IMR-90 (cell line): Measurements from ENCODE around the gene KAZN. TPM values are rescaled to one million over a fixed set of nuclear protein-coding genes. Genes with fewer than 3 reads are reported as not detected.

Source experiments
- ATAC-seq: fragments of 200-7000 bp; cut with Tn5 transposase; 2 replicates; pipeline ENCODE4 v1.9.1; 2020; ENCODE audit warnings: low read depth, mild to moderate bottlenecking, moderate library complexity
- BruUV-seq: library from RNA; stranded (reverse); fragments of 400-500 nt; replicated peaks from 2 replicates; lab custom pipeline; 2021; lab: Mats Ljungman, UMichigan
- CTCF ChIA-PET: fragments of 300-600 bp; formaldehyde crosslinking; extraction: SDS; loops from one replicate; lab custom pipeline; 2021; ENCODE audit warnings: antibody characterized with exemption; lab: Yijun Ruan, JAX
- POLR2A ChIA-PET: fragments of 300-600 bp; sonication (Branson Sonifier 250); formaldehyde crosslinking; loops from one replicate; lab custom pipeline; 2022; ENCODE audit warnings: antibody characterized with exemption; ENCODE audit not compliant: unreplicated experiment; lab: Charles Lee
- DNase-seq: peaks from one replicate; pipeline ENCODE4 v3.0.0; 2013
- H2AFZ ChIP-seq: replicated peaks from 2 replicates; pipeline ENCODE3; 2013; ENCODE audit warnings: low read length, mild to moderate bottlenecking; ENCODE audit not compliant: poor library complexity
- H2AK5ac ChIP-seq: 2 replicates; pipeline ENCODE4 v1.6.1; 2013; ENCODE audit warnings: low read depth, low read length, inconsistent platforms
- H2AK9ac ChIP-seq: replicated peaks from 2 replicates; pipeline ENCODE3; 2013; ENCODE audit warnings: mild to moderate bottlenecking, low read depth, low read length, moderate library complexity; ENCODE audit not compliant: poor library complexity
- H2BK120ac ChIP-seq: 2 replicates; pipeline ENCODE4 v1.6.1; 2013; ENCODE audit warnings: low read depth, low read length, inconsistent platforms
- H2BK15ac ChIP-seq: 3 replicates; pipeline ENCODE4 v1.6.1; 2013; ENCODE audit warnings: low read depth, low read length, inconsistent platforms
- H2BK20ac ChIP-seq: 2 replicates; pipeline ENCODE4 v1.6.1; 2013; ENCODE audit warnings: low read depth, mild to moderate bottlenecking, inconsistent platforms, low read length, moderate library complexity
- H2BK5ac ChIP-seq: 2 replicates; pipeline ENCODE4 v1.6.1; 2013; ENCODE audit warnings: mild to moderate bottlenecking, low read depth, low read length, inconsistent platforms; ENCODE audit not compliant: poor library complexity, severe bottlenecking
- H3K14ac ChIP-seq: replicated peaks from 2 replicates; pipeline ENCODE4 v1.6.1; 2013; ENCODE audit warnings: low read depth, low read length, inconsistent platforms
- H3K18ac ChIP-seq: 2 replicates; pipeline ENCODE4 v1.6.1; 2013; ENCODE audit warnings: low read depth, low read length, control low read depth
- H3K23ac ChIP-seq: 2 replicates; pipeline ENCODE4 v1.6.1; 2013; ENCODE audit warnings: low read depth, low read length, inconsistent platforms
- H3K27ac ChIP-seq: 2 replicates; pipeline ENCODE4 v1.5.1; 2013; ENCODE audit warnings: mild to moderate bottlenecking, control low read depth, low read length; ENCODE audit not compliant: insufficient read depth
- H3K27me3 ChIP-seq: 2 replicates; pipeline ENCODE4 v1.6.1; 2013; ENCODE audit warnings: low read length; ENCODE audit not compliant: control insufficient read depth, insufficient read depth
- H3K36me3 ChIP-seq: 2 replicates; pipeline ENCODE4 v1.6.1; 2013; ENCODE audit warnings: low read length, mixed read lengths; ENCODE audit not compliant: control insufficient read depth, insufficient read depth
- H3K4ac ChIP-seq: 2 replicates; pipeline ENCODE4 v1.6.1; 2013; ENCODE audit warnings: low read depth, low read length, inconsistent platforms
- H3K4me1 ChIP-seq: 2 replicates; pipeline ENCODE4 v1.6.1; 2013; ENCODE audit warnings: low read length, mixed read lengths; ENCODE audit not compliant: control insufficient read depth, insufficient read depth
- H3K4me2 ChIP-seq: 2 replicates; pipeline ENCODE4 v1.6.1; 2013; ENCODE audit warnings: low read depth, mild to moderate bottlenecking, control low read depth, low read length, moderate library complexity
- H3K4me3 ChIP-seq: 2 replicates; pipeline ENCODE4 v1.5.1; 2013; ENCODE audit warnings: low read depth, mild to moderate bottlenecking, control low read depth, low read length, moderate library complexity; ENCODE audit not compliant: insufficient read depth
- H3K56ac ChIP-seq: 2 replicates; pipeline ENCODE4 v1.6.1; 2013; ENCODE audit warnings: low read length, inconsistent platforms; ENCODE audit not compliant: insufficient read depth; ENCODE audit errors: extremely low read depth
- H3K79me1 ChIP-seq, 2 experiments: 2 replicates each; pipeline ENCODE4 v1.6.1; 2013; ENCODE audit warnings: low read length in 2 of 2, inconsistent platforms in 1 of 2, low read depth in 1 of 2
- H3K9ac ChIP-seq: 2 replicates; pipeline ENCODE4 v1.6.1; 2013; ENCODE audit warnings: low read depth, low read length, control low read depth
- H3K9me1 ChIP-seq: 2 replicates; pipeline ENCODE4 v1.6.1; 2013; ENCODE audit warnings: low read length, inconsistent platforms; ENCODE audit not compliant: insufficient read depth
- H3K9me3 ChIP-seq: 2 replicates; pipeline ENCODE4 v1.6.1; 2013; ENCODE audit warnings: low read length; ENCODE audit not compliant: control insufficient read depth, insufficient read depth
- H4K20me1 ChIP-seq: 2 replicates; pipeline ENCODE4 v1.6.1; 2013; ENCODE audit warnings: low read length, inconsistent platforms; ENCODE audit not compliant: insufficient read depth
- H4K5ac ChIP-seq: 2 replicates; pipeline ENCODE4 v1.6.1; 2013; ENCODE audit warnings: mild to moderate bottlenecking, low read depth, low read length, control low read depth
- H4K8ac ChIP-seq, 2 experiments: 2 replicates each; pipeline ENCODE4 v1.6.1; 2013; ENCODE audit warnings: low read depth in 2 of 2, low read length in 2 of 2, control low read depth in 1 of 2, inconsistent platforms in 1 of 2
- H4K91ac ChIP-seq: 2 replicates; pipeline ENCODE4 v1.6.1; 2013; ENCODE audit warnings: low read depth, low read length, inconsistent platforms; ENCODE audit not compliant: insufficient read depth
- BHLHE40 ChIP-seq: fragments of 150-350 bp; IDR thresholded peaks from 2 replicates; pipeline ENCODE4 v1.6.1; 2016; ENCODE audit warnings: mild to moderate bottlenecking, low read depth, low read length
- CTCF ChIP-seq: conservative IDR thresholded peaks from 2 replicates; pipeline ENCODE4 v1.5.1; 2012; ENCODE audit warnings: mild to moderate bottlenecking, low read depth, low read length, improper control_type of control experiment
- ELK1 ChIP-seq: fragments of 150-350 bp; IDR thresholded peaks from 2 replicates; pipeline ENCODE4 v1.6.1; 2016; ENCODE audit warnings: low read depth, mild to moderate bottlenecking, low read length, moderate library complexity, borderline replicate concordance
- FOS ChIP-seq: fragments of 150-350 bp; IDR thresholded peaks from 2 replicates; pipeline ENCODE4 v1.6.1; 2016; ENCODE audit warnings: low read depth, low read length
- MAFK ChIP-seq: IDR thresholded peaks from 2 replicates; pipeline ENCODE4 v1.6.1; 2012; ENCODE audit warnings: low read depth, low read length, improper control_type of control experiment
- MAZ ChIP-seq: IDR thresholded peaks from 2 replicates; pipeline ENCODE4 v1.6.1; 2012; ENCODE audit warnings: low read depth, mild to moderate bottlenecking, low read length, improper control_type of control experiment, moderate library complexity, borderline replicate concordance
- MXI1 ChIP-seq: IDR thresholded peaks from 2 replicates; pipeline ENCODE4 v1.6.1; 2012; ENCODE audit warnings: low read depth, mild to moderate bottlenecking, low read length, moderate library complexity, borderline replicate concordance
- POLR2A ChIP-seq: IDR thresholded peaks from 2 replicates; pipeline ENCODE4 v1.6.1; 2012; ENCODE audit warnings: mild to moderate bottlenecking, low read depth, low read length
- RAD21 ChIP-seq: IDR thresholded peaks from 2 replicates; pipeline ENCODE4 v1.6.1; 2012; ENCODE audit warnings: low read length, improper control_type of control experiment
- RCOR1 ChIP-seq: IDR thresholded peaks from 2 replicates; pipeline ENCODE4 v1.6.1; 2012; ENCODE audit warnings: mild to moderate bottlenecking, low read length, improper control_type of control experiment; ENCODE audit not compliant: insufficient replicate concordance
- SMC3 ChIP-seq: fragments of 150-350 bp; IDR thresholded peaks from 2 replicates; pipeline ENCODE4 v1.6.1; 2016; ENCODE audit warnings: low read depth, mild to moderate bottlenecking, antibody characterized with exemption, low read length, moderate library complexity
- WGBS, 2 experiments: methylation state at CpG; one replicate each; pipeline versions ENCODE4 v1.1.5 to v1.1.7; 2013; ENCODE audit warnings: missing lambda C conversion rate in 2 of 2; ENCODE audit not compliant: insufficient read length in 1 of 2; ENCODE audit errors: extremely low coverage in 2 of 2; 5-methylcytosine and 5-hydroxymethylcytosine counted together
- dilution Hi-C: fragments of 300-500 bp; cut with HindIII; formaldehyde crosslinking; loops from one replicate; pipeline ENCODE4 v1.14.3; 2018; ENCODE audit warnings: low sequenced_read_pairs; ENCODE audit not compliant: unreplicated experiment
- in situ Hi-C: fragments of 300-500 bp; cut with MboI; formaldehyde crosslinking; loops from 3 replicates; pipeline ENCODE4 v1.14.3; 2019; ENCODE audit warnings: low sequenced_read_pairs, inconsistent platforms, mixed read lengths
- intact Hi-C: fragments of 100-400 bp; cut with micrococcal nuclease; formaldehyde crosslinking; loops from 2 replicates; pipeline ENCODE4 v1.10.0; 2022
- polyA plus RNA-seq, 3 experiments: library from polyadenylated mRNA; depleted of rRNA; stranded (reverse); fragments of >200 nt; gene quantifications; 2 replicates each; pipeline ENCODE4 v1.2.3, GENCODE V29; 2012; ENCODE audit warnings: low replicate concordance in 1 of 3
- total RNA-seq: library from RNA; depleted of rRNA; stranded (reverse); fragments of >200 nt; gene quantifications from 2 replicates; pipeline ENCODE4 v1.2.3, GENCODE V29; 2012

KAZN gene
- total and polyA plus RNA-seq, 2 of the 4 experiments (the other 2 are of a cell fraction), result 5.2 to 10.5 TPM

DNA sequence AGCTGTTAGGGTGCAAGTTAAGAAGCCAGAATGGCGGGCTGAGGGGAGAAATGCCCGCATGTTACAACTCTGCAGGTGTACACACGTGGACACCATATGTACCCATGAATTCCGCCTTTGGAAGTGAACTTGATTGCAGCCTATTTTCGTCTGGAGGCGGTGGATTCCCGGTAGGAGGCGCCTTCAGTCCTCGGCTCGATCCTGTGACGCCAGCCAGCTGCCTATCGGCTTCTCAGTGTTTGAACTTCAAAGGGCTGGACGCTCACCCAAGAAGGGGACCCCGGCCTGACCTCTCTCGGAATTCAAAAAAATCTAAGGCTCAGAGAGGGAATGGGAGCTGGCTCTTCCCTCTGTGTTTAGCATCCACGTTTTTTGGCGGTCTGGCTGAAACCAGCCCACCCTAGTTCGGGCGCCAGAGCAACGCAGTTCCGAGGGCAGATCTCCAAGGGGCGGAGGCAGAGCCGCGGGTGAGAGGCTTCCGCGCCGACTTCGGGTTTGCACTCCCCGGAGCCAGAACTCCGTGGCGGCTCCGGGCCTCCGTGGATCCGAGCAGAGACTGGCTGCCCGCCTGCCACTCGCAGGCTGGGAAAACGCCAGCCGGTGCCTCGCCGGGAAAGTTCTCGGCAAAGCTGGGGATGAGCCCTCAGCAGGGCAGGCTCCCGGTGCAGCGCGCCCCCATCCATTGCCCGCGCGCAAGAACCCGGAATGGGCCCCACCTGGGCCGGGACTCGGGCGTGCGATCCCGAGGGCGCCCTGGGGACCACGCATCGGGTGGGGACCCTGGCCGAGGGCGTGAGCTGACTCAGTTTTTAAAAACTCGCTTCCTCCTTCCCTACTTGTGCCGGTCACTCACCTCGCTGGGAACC, 554.1 kb downstream of the KAZN start:
- in situ Hi-C loops (loop anchor here (5.0 to 10.0 kb wide), 2 partner anchors 120 to 272 kb away; no protein-coding TSS in a partner anchor), dilution Hi-C loops (no loop called here), intact Hi-C loops (loop anchor here (1.0 to 2.0 kb wide), 3 partner anchors 60 to 278 kb away; no protein-coding TSS in a partner anchor)
- WGBS, 2 experiments, result 1% methylated on average over 40 of the region's 61 CpGs; no CpG with 5 or more reads in 1 of the 2 experiments
- Histone ChIP-seq H3K36me3 (peaks cover 2% of the 10 kb centered on the region), H3K4me3 (peak overlapping the region; percentile 80), H3K27ac (peak overlapping the region; percentile 64), H3K4ac (no peak overlapping the region; the same call in 1 of the 2 replicates), H4K91ac (no peak overlapping the region), H4K5ac (no peak overlapping the region), H3K9ac (peak overlapping the region; percentile 66), H3K9me3 (peaks cover 3% of the 10 kb centered on the region; the same call in 1 of the 2 replicates), H2AK9ac (peak overlapping the region; percentile 85), H3K79me1 (peaks cover 27 to 35% of the 10 kb centered on the region in 2 experiments), H4K8ac (peak overlapping the region in 1 of 2 experiments; percentile 7; a peak in 1 of 4 replicates), H2BK120ac (no peak overlapping the region), H3K14ac (no peak overlapping the region), H3K4me1 (peaks cover 19% of the 10 kb centered on the region), H3K27me3 (0 out of 2 replicates have a peak, but pooled peaks cover 3% of the 10 kb centered on the region), H3K18ac (no peak overlapping the region; the same call in 1 of the 2 replicates), H2AFZ (peak overlapping the region; percentile 84), H2BK20ac (no peak overlapping the region), H2BK15ac (no peak overlapping the region), H2AK5ac (no peak overlapping the region; the same call in 1 of the 2 replicates), H3K23ac (no peak overlapping the region), H3K56ac (no peak overlapping the region), H2BK5ac (no peak overlapping the region), H3K4me2 (peak overlapping the region; percentile 88), H3K9me1 (peaks cover 17% of the 10 kb centered on the region), H4K20me1 (peaks cover 6% of the 10 kb centered on the region; the same call in 1 of the 2 replicates)
- no TSS peak for BruUV-seq
- DNase-seq (peak; percentile 91), ATAC-seq (peak; percentile 56)
- TF ChIP-seq RAD21, result peak; percentile 83
- TF ChIP-seq CTCF, result peak; percentile 85
- TF ChIP-seq RCOR1, result no peak
- TF ChIP-seq MXI1, result peak; percentile 49; the same call in 1 of the 2 replicates
- no peak; the same call in 1 of the 2 replicates for TF ChIP-seq MAZ
- no peak for TF ChIP-seq MAFK
- TF ChIP-seq POLR2A, result peak; percentile 36; the same call in 1 of the 2 replicates
- TF ChIP-seq BHLHE40, result peak; percentile 12; the same call in 1 of the 2 replicates
- peak; percentile 86 for TF ChIP-seq SMC3
- no peak for TF ChIP-seq FOS
- no peak for TF ChIP-seq ELK1
- ChIA-PET CTCF (interaction anchor here (0.7 to 2.4 kb wide), 15 partner anchors 10 to 160 kb away, joined by 3 to 14 read pairs (median 3); no protein-coding TSS in a partner anchor), POLR2A (no interaction called here)
